Activated gamma-delta T cell treated with Interleukin-2 at 50 U/mL for 16 hours (primary cell): Measurements from ENCODE around the gene PTX4.

Experiments
- DNase-seq: peaks from one replicate; pipeline ENCODE4 v3.0.0-alpha.2; 2020

PTX4 gene

GRCh38 chr16:1458336-1458976 lies 30.3 kb downstream of the PTX4 start:
- no peak for DNase-seq

DNA sequence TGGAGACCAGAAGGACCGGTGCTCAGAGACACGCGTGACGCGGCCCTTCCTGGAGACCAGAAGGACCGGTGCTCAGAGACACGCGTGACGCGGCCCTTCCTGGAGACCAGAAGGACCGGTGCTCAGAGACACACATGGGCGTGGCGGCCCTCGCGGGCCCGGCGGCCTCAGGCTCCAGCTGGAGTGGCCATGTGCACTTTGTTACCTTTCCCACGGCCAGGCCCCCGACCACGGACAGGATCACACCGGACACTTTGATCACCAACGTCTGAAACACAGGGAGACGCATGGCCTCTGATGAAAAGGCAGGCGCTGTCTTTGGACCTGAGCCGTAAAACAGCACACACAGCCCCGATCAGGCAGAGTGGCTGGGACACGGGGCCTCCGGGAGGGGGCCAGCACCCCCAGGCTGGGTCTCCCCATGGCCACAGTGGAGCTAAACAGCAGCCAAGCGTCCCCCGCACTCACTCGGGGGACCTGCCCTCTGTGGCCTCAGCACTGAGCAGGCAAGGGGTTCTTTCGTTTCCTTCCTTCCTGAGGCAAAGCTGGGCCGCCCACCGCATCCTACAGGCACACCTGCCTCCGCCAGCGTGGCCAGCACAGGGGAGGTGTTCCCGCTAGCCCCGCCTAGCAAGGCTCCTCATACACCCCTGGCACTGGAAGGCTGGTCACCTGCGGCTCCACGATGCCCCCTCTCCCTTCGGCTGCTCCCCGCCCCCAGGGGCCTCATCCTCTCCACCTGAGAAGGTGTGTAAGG lies 31.1 kb downstream of the PTX4 start:
- no peak for DNase-seq

DNA sequence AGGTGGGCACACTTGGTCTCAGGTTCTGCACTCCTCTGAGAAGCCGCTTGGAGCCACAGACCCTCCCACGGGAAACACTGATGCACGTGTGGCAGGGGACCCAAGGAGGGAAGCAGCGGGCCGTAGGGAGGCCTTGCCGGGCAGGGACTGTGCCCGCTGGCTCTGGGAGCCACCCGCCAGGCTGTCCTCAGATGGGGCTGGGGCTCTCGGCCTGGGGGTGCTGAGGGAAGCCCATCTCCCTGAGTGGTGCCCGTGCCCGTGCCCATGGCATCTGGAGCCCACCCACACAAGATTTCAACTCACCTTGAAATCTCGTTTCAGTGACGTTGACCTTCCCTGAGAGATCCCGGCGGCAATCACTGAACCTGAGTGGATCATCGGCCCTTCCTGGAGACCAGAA lies 31.8 kb downstream of the PTX4 start:
- DNase-seq: no peak

DNA sequence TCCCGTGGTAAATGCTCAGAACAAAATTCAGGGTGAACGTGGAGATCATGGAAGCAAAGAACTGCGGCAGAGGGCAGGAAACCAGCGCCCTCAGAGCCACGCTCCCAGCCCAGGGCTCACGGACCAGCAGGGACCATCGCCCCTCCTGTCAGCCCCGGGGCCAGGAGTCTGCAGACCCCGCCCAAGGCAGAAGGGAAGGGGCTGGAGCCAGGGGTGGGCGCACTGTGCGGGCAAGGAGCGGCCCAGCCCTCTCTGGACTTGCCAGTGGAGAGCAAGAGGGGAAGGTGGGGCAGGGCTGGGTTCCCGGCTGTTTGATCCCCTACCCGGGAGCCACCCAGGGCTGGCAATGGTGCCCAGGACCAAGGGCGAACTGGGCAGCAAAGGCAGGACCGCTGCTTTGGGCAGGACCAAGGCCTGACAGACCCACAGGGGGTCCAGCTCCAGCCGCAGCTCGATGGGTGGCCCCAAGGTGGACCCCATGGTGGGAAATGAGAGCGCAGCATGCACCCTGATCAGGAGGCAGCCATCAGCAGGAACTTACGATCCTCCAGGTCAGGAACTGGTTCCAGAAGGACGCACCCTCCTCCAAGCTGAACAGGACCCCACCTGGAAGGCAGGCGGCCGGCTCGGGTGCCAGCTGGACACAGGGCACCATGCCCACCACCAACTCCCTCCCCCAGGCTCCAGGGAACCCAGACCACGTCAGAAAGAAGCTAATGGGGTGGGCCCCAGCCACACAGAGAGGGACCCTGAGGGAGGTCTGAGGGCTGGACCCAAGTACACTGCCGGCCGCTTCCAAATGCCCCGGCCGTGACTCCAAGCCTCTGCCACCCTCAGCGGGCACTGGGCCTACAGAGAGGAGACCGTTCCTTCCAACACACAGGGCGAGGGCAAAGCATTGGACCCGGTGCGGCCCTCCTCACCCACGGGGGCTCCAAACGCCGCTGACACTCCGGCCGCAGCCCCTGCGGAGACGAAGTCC lies 33.3 kb downstream of the PTX4 start:
- DNase-seq: no peak

- no peak for DNase-seq
These were observed 34.2 kb downstream of the PTX4 start for GRCh38 chr16:1454561-1454960.

DNA sequence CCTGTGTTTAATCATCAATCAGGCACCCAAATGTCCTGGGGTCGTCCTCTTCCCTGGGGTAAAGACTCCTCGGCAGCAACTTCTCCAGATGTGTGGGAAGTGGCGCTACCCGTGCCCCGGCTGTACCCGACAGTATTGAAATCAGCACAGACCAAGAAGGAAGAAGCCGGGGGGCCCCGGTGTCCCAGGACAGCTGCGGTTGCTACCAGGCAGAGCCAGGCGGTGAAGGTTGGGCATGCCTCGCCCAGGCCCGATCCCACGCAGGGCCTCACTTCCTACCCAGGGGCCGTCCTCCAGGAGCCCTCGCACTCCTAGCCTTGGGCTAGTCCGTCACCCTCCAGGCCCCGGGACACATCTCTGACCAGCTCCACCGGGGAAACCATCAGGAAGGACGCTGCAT lies 35.4 kb downstream of the PTX4 start:
- no peak for DNase-seq

- no peak for DNase-seq
These were observed 36.2 kb downstream of the PTX4 start for GRCh38 chr16:1452530-1452929.

GRCh38 chr16:1451702-1452392 lies 36.9 kb downstream of the PTX4 start:
- no peak for DNase-seq

DNA sequence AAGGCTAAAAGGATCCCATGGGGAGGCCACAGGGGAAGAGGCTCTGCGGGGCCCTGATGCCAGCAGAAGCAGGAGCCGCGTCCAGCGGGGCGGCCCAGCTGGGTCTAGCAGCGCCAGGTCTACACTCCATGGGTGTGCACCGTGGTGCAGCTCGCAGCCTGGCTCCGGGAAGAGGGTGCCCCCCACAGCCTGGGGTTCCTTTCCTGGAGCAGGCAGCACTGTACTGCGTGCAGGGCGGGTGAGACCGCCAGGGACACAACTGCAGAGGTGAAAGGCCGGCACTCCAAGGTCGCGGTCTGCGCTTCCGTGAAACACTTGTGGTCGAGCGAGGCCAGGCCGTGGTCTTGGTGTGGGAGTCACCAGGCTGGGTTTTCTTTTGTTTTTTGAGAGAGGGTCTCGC lies 37.9 kb downstream of the PTX4 start:
- DNase-seq: no peak

DNA sequence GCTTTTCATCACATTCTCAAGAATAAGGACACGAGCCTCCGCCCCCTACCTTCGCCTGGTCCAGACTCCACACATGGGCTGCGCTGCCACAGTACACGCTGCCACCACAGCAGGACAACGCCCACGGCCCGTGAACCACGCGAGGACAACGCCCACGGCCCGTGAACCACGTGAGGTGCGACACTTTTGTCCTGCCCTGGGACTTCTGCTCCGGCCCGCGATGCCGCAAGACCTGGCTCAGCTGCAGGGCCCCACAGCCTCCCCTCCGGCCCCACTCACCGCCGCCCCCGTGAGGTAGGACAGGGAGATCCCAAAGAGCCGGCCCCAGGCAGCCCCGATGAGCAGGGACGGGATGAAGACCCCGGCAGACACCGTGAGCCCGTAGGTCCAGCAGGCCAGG lies 38.5 kb downstream of the PTX4 start:
- no peak for DNase-seq

DNA sequence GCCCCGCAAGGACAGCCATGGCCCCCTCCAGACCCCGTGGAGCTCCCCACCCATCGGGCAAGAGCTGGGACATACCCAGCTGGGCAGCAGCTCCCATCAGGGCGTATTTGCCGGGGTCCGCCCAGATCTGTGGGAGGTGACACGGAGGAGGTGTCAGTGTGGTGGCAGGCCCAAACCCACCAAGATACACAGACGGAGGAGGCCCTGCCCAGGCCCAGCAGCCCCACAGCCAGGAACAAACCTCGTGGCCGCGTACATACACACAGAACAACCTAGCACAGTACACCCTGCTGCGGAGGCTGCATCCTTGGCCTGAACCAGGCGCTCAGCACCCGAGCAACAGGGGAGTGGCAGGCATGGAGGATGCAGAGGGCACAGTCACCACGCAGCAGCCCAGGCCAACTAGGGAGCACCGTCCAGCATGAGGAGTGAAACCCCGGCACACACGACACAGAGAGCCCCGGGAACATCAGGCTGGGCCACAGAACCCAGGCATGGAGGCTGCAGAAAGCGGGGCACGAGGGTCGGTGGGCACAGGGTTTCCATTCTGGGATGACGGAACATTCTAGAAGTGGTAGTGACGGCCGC lies 39.4 kb downstream of the PTX4 start:
- no peak for DNase-seq

- DNase-seq: no peak
These were observed 40.1 kb downstream of the PTX4 start for GRCh38 chr16:1448536-1449116.

DNA sequence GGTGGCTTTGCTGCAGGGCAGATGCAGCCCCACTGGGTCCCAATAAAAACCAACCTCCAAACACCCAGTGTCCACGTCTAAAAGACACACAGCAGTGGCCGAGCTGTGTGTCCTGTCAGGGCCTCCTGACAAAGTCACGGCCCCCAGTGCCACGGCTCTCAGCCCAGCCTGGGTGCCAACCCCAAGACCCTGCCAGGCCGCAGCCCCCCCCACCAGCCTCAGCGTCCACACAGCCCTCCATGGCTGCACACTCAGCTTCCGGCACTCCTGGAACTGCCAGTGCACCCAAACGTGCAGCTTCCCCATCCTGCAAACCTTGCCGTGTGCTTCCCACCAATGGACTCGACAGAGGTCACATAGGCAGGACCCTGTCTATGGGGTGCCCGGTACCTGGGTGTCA lies 40.8 kb downstream of the PTX4 start:
- DNase-seq: no peak

DNA sequence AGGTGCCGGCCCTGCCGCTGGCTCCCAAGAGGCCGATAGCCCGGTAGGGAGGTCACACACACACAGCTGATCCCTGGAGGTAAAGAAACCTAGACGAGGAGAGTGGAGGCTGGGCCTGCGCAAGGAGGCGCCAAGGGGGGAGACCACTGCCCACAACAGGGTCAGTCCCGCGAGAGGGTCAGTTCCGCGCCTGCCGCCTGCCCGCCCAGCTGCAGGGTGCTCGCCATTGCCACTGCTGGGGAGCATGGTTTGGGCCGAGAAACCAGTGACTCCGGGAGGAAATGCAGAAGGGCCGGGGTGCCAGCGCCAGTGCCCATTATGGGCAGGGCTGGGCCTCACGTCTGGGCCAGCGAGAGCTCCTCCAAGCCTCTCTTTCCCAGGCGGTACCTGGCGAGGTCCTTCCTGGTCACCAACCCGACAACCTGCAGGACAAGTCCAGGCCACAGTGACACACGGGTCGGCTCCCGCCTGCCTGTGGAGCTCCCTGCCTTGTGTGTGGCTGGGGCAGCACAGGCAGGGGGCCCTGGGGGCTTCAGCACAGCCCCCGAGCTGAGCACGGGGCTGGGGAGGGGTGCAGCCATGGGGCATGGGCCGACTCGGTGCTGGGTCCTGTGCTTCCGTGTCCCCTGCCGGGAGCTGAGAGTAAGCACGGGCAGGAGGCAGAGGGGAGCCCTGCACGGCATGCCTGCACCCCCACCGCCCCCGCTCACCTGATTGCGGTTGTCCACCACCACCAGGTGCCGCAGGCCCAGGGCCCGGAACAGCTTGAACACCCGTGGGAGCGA lies 42.3 kb downstream of the PTX4 start:
- DNase-seq: no peak

DNA sequence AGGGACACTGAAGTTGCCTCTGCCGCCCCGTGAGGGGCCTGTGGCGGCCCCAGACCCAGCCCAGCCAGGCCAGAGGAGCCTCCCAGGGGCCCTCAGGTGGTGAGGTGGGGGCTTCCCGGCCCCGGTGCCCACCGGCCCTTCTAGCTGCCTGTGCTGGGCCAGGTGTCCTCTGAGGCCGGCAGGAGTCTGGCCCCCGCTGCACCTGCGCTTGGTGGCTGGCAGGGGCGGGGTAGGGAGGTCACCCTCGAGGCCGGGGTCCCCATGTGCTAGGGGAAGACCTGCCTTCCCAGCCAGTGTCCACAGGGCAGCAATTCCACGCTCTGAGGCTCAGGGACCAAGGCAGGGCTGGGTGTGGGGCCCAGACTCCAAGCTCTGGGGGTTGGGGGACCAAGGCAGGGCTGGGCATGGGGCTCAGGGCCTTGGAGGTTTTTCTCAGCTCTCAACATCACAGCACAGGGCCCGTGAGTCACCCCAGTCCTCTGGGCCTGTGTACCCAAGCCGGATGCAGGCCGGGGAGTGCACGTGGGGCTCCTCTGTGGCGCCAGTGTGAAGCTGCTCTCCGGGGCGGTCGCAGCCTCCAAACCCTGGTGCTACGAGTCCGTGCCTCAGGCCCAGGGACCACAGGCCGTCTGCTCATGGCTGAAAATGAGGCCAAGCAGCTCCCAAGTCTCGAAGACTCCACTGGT lies 43.1 kb downstream of the PTX4 start:
- DNase-seq: no peak

DNA sequence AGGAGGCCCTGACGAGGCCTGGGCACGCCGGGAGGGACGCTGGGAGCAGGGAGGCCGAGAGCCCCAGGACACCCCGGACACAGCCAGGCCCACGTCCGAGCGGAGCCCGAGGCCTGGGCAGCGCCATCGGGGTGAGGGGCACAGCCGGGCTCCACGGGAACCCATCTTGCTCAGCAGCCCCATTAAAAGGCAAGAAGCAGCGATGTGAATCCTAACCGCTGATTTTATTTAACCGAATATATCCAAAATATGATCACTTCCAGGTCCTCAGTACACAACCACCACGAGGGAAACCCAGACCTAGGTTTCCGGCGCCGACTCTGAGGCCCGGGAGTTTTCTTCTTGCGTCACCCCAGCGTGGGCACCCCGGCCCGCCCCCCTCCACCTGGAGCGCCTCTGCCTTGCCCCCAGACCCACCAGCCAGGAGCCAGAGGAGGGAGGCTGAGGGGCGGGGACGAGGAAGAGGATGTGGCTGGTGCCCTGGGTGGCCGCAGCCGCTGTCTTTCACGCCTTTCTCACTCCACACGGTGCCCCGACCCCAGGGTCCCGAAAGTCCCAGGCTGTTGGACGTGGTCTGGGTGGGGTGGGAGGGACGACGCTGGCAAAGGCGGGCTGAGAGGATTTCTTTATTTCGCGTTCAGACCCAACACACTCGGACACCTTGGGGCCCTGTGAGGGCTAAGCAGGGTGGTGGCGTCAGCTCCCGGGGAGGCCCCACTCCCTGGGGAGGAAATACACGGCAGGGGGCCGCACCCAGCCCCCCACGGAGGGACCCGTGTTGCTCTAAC lies 43.8 kb downstream of the PTX4 start:
- DNase-seq: no peak

GRCh38 chr16:1443980-1444729 lies 44.6 kb downstream of the PTX4 start, which contains the start of gene CCDC154:
Gene CCDC154 (minus strand): TSS chr16:1444556. CDS start chr16:1444322, 234 bp downstream.
- DNase-seq: no peak

DNA sequence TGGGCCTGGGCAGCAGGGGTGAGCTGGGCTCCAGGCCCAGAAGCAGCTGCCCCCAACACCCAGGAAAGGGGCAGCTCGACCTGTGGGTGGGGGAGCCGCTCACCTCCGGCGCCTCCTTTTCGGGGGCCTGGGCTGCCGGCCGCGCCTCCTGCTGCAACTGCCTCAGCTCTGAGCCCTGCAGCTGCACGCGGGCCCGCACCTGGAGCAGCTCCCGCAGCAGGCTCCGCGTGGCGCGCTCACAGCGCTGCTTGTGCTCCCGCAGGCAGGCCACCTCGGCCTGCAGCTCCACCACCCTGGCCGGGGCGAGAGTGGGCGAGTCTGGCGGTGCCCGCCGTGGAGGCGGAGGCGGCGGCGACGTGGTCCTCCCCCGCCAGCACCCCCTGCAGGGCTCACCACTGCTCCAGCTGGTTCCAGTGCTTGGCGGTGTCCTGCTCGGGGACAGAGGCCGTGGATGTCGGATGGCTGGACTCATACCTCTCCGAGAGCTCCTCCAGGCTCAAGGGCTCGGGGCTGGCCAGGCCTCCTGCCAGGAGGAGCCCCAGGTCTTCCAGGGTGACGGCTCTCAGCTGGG lies 45.3 kb downstream of the PTX4 start:
- no peak for DNase-seq

DNA sequence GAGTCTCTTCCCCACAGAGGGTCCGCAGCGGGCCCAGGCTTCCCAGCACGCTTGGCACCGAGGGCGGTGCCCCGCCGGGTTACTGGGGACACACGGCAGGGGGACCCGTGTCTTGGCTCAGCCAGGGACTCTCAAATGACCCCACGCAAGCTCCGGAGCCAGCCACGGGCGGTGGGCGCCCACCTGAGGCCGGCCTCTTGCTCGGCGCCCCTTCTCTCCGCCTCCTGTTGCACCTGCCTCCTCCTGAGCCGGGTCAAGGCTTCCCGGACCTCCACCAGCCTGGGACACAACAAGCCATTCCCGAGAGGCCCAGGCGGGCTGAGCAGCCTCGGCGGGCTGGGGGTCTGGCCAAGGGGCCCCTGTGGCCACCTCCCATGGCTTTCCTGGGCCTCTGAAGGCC lies 46.0 kb downstream of the PTX4 start:
- no peak for DNase-seq
